ENCODE data around the gene ADARB2.

The ADARB2 gene

DNA sequence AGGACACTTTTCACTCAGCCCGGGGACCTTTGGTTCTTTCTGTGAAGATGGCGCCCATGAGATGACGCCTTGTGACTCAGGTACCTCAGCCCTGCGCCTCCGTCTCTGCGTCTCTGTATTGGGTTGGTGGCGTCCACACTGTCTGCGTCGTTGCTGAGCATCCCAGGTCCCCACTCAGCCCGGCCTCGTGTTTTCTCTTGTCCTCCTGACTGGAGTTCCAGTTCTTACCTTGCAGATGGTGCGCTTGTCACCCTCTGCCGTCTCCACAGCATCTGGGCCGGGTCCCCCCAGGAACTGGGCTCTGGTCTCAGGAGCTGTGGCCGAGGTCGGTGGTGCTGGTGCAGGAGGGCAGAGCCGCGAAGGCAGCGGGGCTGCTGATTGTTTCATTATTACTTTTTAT is 530.7 kb downstream of the ADARB2 start:
- no peaks in the 10 kb centered on the region for H3K27me3 ChIP-seq (ENCODE audit: insufficient read depth, low read depth)
- no peaks in the 10 kb centered on the region for H3K4me1 ChIP-seq (ENCODE audit: low read depth, poor library complexity, severe bottlenecking)
- H3K27ac ChIP-seq = no peak overlapping the region
- H3K4me3 ChIP-seq (IDR thresholded peaks at IDR 0.05; ENCODE audit: insufficient read depth, low read depth, low read length) = no peak overlapping the region
- H4K20me1 ChIP-seq (ENCODE audit: insufficient read depth) = no peaks in the 10 kb centered on the region
- H3K36me3 ChIP-seq (ENCODE audit: insufficient read depth) = no peaks in the 10 kb centered on the region
- TF ChIP-seq, protein P1, sequence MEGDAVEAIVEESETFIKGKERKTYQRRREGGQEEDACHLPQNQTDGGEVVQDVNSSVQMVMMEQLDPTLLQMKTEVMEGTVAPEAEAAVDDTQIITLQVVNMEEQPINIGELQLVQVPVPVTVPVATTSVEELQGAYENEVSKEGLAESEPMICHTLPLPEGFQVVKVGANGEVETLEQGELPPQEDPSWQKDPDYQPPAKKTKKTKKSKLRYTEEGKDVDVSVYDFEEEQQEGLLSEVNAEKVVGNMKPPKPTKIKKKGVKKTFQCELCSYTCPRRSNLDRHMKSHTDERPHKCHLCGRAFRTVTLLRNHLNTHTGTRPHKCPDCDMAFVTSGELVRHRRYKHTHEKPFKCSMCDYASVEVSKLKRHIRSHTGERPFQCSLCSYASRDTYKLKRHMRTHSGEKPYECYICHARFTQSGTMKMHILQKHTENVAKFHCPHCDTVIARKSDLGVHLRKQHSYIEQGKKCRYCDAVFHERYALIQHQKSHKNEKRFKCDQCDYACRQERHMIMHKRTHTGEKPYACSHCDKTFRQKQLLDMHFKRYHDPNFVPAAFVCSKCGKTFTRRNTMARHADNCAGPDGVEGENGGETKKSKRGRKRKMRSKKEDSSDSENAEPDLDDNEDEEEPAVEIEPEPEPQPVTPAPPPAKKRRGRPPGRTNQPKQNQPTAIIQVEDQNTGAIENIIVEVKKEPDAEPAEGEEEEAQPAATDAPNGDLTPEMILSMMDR (conservative IDR thresholded peaks at IDR 0.05; ENCODE audit: low read depth, low read length) = no peak
- H2AFZ ChIP-seq (ENCODE audit: low read depth) = no peak overlapping the region
- no peaks in the 10 kb centered on the region for H3K79me2 ChIP-seq (ENCODE audit: insufficient read depth, low read depth)
- H3K9ac ChIP-seq = no peak overlapping the region
- no peak overlapping the region for H3K4me2 ChIP-seq

DNA sequence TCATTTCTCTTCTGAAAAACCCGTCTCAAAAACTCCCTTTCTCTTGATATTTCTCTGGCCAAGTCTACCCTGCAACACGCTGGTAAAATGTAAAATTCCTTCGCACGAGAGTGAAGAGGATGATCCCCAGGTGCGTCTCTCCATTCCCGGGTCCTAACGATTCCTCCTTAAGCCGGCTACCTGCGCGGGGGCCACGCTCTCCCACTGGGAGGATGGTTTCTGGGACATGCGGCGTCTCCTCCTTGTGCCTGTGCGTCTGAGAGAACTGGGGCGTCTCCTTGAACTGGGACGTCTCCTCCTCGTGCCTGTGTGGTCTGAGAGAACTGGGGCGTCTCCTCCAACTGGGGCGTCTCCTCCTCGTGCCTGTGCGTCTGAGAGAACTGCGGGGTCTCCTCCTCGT is 531.2 kb downstream of the ADARB2 start:
- no peak overlapping the region for H3K27ac ChIP-seq
- H3K4me3 ChIP-seq (IDR thresholded peaks at IDR 0.05; ENCODE audit: insufficient read depth, low read depth, low read length) = no peak overlapping the region
- H3K79me2 ChIP-seq (ENCODE audit: insufficient read depth, low read depth) = no peaks in the 10 kb centered on the region
- no peak overlapping the region for H3K4me2 ChIP-seq
- H4K20me1 ChIP-seq (ENCODE audit: insufficient read depth) = no peaks in the 10 kb centered on the region
- H2AFZ ChIP-seq (ENCODE audit: low read depth) = no peak overlapping the region
- no peaks in the 10 kb centered on the region for H3K36me3 ChIP-seq (ENCODE audit: insufficient read depth)
- TF ChIP-seq, protein P1 (conservative IDR thresholded peaks at IDR 0.05; ENCODE audit: low read depth, low read length) = no peak
- no peaks in the 10 kb centered on the region for H3K4me1 ChIP-seq (ENCODE audit: low read depth, poor library complexity, severe bottlenecking)
- no peak overlapping the region for H3K9ac ChIP-seq
- no peaks in the 10 kb centered on the region for H3K27me3 ChIP-seq (ENCODE audit: insufficient read depth, low read depth)

DNA sequence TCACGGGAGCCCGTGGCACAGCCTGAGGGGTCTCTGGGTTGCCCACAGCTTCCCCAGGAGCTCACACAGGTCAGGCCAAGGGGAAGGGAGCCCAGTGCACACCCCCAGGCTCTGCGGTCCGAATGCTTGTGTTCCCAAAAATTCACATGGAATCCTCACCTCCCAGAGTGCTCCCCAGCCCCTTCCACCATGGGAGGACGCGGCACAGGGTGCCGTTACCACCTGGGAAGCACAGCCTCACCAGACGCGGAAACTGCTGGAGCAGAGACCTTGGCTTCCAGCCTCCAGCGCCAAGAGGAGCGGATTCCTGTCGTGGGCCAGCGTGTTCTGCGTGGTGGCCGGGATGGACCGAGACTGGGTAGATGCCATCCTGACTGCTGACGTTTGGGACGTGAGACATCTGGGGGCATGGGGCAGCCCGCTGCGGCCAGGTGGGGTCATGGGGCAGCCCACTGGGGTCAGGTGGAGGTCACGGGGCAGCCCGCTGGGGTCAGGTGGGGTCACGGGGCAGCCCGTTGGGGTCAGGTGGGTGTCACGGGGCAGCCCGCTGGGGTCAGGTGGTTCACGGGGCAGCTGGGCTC is 531.8 kb downstream of the ADARB2 start:
- Histone ChIP-seq H2AFZ (ENCODE audit: low read depth) (no peak overlapping the region), H3K36me3 (ENCODE audit: insufficient read depth) (no peaks in the 10 kb centered on the region), H3K27ac (no peak overlapping the region), H4K20me1 (ENCODE audit: insufficient read depth) (no peaks in the 10 kb centered on the region), H3K9ac (no peak overlapping the region), H3K4me3 (IDR thresholded peaks at IDR 0.05; ENCODE audit: insufficient read depth, low read depth, low read length) (no peak overlapping the region), H3K79me2 (ENCODE audit: insufficient read depth, low read depth) (no peaks in the 10 kb centered on the region), H3K4me2 (no peak overlapping the region), H3K4me1 (ENCODE audit: low read depth, poor library complexity, severe bottlenecking) (no peaks in the 10 kb centered on the region), H3K27me3 (ENCODE audit: insufficient read depth, low read depth) (no peaks in the 10 kb centered on the region)
- TF ChIP-seq, protein P1 (conservative IDR thresholded peaks at IDR 0.05; ENCODE audit: low read depth, low read length) = no peak

DNA sequence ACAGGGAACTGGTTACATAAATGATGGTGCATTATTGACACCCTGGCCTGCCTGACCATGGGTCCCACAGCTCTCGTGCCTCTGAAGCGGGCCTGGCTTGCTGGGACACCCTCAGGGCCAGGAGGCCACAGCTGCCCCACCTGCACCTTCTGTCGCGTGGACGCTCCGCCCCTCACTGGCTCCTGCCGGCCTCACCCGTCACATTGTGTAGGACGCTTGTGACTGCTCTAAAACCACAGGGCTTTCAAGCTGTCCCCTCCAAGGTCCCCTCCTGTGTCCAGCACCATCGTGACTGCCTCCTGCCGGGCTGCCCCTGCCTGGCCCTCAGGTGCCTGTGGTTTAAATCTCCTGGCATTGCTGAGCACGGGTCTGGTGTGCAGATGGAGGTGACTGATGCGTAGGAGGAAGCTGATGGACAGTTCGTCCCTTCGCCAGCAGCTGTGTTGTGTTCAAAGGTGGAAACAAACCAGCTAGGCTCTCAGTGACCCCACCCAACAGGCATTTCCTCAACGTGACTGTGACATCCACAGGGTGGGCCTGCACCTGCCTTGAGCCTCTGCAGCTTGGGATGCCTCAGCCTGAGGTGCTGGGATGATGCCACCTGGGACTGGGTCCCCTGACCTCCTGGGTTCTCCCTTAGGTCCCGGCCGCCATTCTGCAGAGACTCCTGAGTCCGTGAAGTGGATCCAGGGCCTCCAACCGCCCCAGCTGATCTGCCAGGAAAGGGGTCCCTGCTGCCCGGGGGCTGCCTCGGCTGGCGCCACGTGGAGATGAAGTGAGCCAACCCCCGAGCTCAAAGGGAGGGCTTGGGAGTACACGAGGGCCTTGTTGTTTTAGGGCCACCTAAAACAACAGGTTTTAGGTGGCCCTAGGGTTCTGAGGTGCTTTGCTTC is 532.6 kb downstream of the ADARB2 start:
- Histone ChIP-seq H3K4me3 (IDR thresholded peaks at IDR 0.05; ENCODE audit: insufficient read depth, low read depth, low read length) (no peak overlapping the region), H3K4me2 (no peak overlapping the region), H2AFZ (ENCODE audit: low read depth) (no peak overlapping the region), H3K9ac (no peak overlapping the region), H3K36me3 (ENCODE audit: insufficient read depth) (no peaks in the 10 kb centered on the region), H4K20me1 (ENCODE audit: insufficient read depth) (no peaks in the 10 kb centered on the region), H3K27ac (no peak overlapping the region), H3K79me2 (ENCODE audit: insufficient read depth, low read depth) (no peaks in the 10 kb centered on the region), H3K4me1 (ENCODE audit: low read depth, poor library complexity, severe bottlenecking) (no peaks in the 10 kb centered on the region), H3K27me3 (ENCODE audit: insufficient read depth, low read depth) (no peaks in the 10 kb centered on the region)
- TF ChIP-seq, protein P1 (conservative IDR thresholded peaks at IDR 0.05; ENCODE audit: low read depth, low read length) = no peak
